Measurements from ENCODE around the gene PPT2.
"Not testable (repeated sequence)": the region's sequence is repeated elsewhere in the genome, so short reads cannot be mapped to it uniquely, and the experiment has no call there.

Gene PPT2

GRCh38 chr6:32190911-32191677, 37.2 kb downstream of the PPT2 start:
- H3K4me3 ChIP-seq (ENCODE audit: low read depth, low read length), result peak overlapping the region; percentile 77
- no peak for DNase-seq (ENCODE audit: low read depth, low spot score)
- TF ChIP-seq, protein P1, sequence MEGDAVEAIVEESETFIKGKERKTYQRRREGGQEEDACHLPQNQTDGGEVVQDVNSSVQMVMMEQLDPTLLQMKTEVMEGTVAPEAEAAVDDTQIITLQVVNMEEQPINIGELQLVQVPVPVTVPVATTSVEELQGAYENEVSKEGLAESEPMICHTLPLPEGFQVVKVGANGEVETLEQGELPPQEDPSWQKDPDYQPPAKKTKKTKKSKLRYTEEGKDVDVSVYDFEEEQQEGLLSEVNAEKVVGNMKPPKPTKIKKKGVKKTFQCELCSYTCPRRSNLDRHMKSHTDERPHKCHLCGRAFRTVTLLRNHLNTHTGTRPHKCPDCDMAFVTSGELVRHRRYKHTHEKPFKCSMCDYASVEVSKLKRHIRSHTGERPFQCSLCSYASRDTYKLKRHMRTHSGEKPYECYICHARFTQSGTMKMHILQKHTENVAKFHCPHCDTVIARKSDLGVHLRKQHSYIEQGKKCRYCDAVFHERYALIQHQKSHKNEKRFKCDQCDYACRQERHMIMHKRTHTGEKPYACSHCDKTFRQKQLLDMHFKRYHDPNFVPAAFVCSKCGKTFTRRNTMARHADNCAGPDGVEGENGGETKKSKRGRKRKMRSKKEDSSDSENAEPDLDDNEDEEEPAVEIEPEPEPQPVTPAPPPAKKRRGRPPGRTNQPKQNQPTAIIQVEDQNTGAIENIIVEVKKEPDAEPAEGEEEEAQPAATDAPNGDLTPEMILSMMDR (IDR thresholded peaks at IDR 0.05; ENCODE audit: insufficient read depth, low read length, missing control alignments), result no peak
- POLR2A ChIA-PET, result interaction anchor here (0.6 kb wide), 1 partner anchor 76 kb away, joined by 4 read pairs; no protein-coding TSS in a partner anchor
- CTCF ChIA-PET, result interaction anchor here (0.7 to 1.6 kb wide), 4 partner anchors 12 to 130 kb away, joined by 3 to 8 read pairs (median 3); no protein-coding TSS in a partner anchor

GRCh38 chr6:32191696-32192607, 38.0 kb downstream of the PPT2 start:
- no peak overlapping the region for H3K4me3 ChIP-seq (ENCODE audit: low read depth, low read length)
- TF ChIP-seq, protein P1 (IDR thresholded peaks at IDR 0.05; ENCODE audit: insufficient read depth, low read length, missing control alignments), result no peak
- no peak for DNase-seq (ENCODE audit: low read depth, low spot score)
- POLR2A ChIA-PET, result no interaction called here
- CTCF ChIA-PET, result interaction anchor here (0.9 to 4.4 kb wide), 6 partner anchors 15 to 143 kb away, joined by 3 to 62 read pairs (median 4); partner anchors contain the start of gene AGPAT1

DNA sequence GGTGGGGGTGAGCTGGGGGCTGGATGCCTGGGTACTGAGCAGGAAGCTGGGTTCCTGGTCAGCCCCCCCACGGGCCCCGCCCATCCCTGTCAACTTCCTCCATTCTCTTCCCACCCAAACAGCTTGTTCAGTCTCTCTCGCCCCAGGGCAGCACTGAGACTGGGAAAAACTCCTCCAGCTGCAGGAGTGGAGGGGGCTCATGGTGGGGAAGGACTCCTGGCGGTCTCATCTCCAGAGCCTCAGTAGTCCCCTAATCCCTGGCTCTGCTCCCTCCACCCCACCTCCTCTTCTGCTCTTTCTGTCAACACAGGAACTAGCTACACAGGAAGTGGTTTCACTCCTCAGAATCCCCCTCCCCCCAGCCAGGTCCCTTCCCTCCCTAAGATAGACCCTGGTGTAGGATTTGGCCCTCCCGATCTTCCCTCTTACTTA, 38.7 kb downstream of the PPT2 start, which contains the start of gene GPSM3:
Gene GPSM3 (minus strand): TSS at position 36 of the 432 bp plus-strand sequence. CDS start 130 bp downstream, outside the sequence.
- peak within 1 kb of the TSS; percentile 16; the same call in 1 of the 2 replicates for H3K4me3 ChIP-seq (ENCODE audit: low read depth, low read length)
- TF ChIP-seq, protein P1 (IDR thresholded peaks at IDR 0.05; ENCODE audit: insufficient read depth, low read length, missing control alignments), result no peak
- ChIA-PET CTCF (interaction anchor here (0.8 to 4.4 kb wide), 6 partner anchors 16 to 145 kb away, joined by 3 to 62 read pairs (median 3); partner anchors contain the start of gene AGPAT1), POLR2A (interaction anchor here (1.3 kb wide), 1 partner anchor 10 kb away, joined by 3 read pairs; no protein-coding TSS in a partner anchor)
- DNase-seq (ENCODE audit: low read depth, low spot score), result no peak

DNA sequence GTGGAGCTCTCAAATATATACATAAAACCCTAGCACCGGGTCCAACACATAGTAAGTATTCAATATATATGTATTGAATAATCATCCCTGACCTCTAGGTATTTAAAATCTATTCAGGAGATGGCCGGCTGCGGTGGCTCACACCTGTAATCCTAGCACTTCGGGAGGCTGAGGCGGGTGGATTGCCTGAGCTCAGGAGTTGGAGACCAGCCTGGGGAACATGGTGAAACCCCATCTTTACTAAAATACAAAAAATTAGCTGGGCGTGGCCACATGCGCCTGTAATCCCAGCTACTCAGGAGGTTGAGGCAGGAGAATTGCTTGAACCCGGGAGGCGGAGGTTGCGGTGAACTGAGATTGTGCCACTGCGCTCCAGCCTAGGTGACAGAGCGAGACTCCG, 39.2 kb downstream of the PPT2 start:
- POLR2A ChIA-PET, result interaction anchor here (1.3 kb wide), 1 partner anchor 10 kb away, joined by 3 read pairs; no protein-coding TSS in a partner anchor
- CTCF ChIA-PET, result interaction anchor here (0.8 to 4.4 kb wide), 6 partner anchors 16 to 145 kb away, joined by 3 to 62 read pairs (median 3); partner anchors contain the start of gene AGPAT1
- not testable (repeated sequence) for DNase-seq (ENCODE audit: low read depth, low spot score); H3K4me3 ChIP-seq (ENCODE audit: low read depth, low read length)

DNA sequence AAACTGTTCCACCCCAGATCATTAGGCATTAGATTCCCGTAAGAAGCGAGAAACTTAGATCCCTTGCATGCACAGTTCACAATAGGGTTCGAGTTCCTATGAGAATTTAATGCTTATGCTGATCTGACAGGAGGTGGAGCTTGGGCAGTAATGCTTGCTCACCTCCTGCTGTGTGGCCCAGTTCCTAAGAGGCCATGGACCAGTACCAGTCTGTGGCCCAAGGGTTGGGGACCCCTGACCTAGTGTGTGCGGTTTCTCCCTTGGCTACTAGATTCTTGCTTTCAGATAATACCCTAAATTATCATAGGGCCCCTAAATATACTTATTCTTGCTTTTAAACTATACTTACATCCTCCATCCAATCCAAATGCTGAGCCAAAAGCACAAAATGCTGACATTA, 40.4 kb downstream of the PPT2 start:
- POLR2A ChIA-PET, result interaction anchor here (1.5 to 2.0 kb wide), 2 partner anchors 17 to 61 kb away, joined by 4 to 8 read pairs; partner anchors contain the start of gene RNF5
- no peak overlapping the region for H3K4me3 ChIP-seq (ENCODE audit: low read depth, low read length)
- CTCF ChIA-PET, result interaction anchor here (0.7 to 4.4 kb wide), 9 partner anchors 12 to 224 kb away, joined by 3 to 62 read pairs (median 4); partner anchors contain the start of genes ATF6B and FKBPL
- DNase-seq (ENCODE audit: low read depth, low spot score), result no peak
- TF ChIP-seq, protein P1 (IDR thresholded peaks at IDR 0.05; ENCODE audit: insufficient read depth, low read length, missing control alignments), result no peak

Data from AG04449 (cell line).